Omental fat pad (tissue), 4 donors: ENCODE results near the gene LMAN2. TPM values are rescaled to one million over a fixed set of nuclear protein-coding genes. Genes with fewer than 3 reads are reported as not detected.

ENCODE experiments used
- ATAC-seq: fragments of 150-250 bp; one replicate; pipeline ENCODE4 v1.9.1; 2016; ENCODE audit warnings: mild to moderate bottlenecking, moderate library complexity; ENCODE audit not compliant: low FRiP score
- DNase-seq: peaks from one replicate; pipeline ENCODE4 v3.0.0-alpha.2; 2019; ENCODE audit warnings: low spot score
- CTCF ChIP-seq, 3 donors: fragments of 450-650 bp; IDR thresholded peaks; one replicate each; pipeline ENCODE4 v1.5.1; 2016 to 2017; ENCODE audit warnings: antibody characterized with exemption in 3 of 3, mild to moderate bottlenecking in 3 of 3, moderate library complexity in 2 of 3
- total RNA-seq, 4 donors: library from RNA; depleted of rRNA; stranded (reverse); fragments of >200 nt; gene quantifications; one replicate each; pipeline ENCODE4 v1.1.0, GENCODE V29; 2016

The LMAN2 gene
- total RNA-seq, 4 donors from 2014 or later = 129 to 164 (median 144) TPM

- DNase-seq (no peak), ATAC-seq (no peak)
- no peak for TF ChIP-seq CTCF (IDR thresholded peaks at IDR 0.05)
Observed at GRCh38 chr5:177386542-177386941, 35.1 kb upstream of the LMAN2 start.

- DNase-seq (no peak), ATAC-seq (no peak)
- no peak for TF ChIP-seq CTCF (IDR thresholded peaks at IDR 0.05)
Observed at GRCh38 chr5:177385720-177386119, 34.3 kb upstream of the LMAN2 start.

- ATAC-seq (no peak), DNase-seq (no peak)
- no peak for TF ChIP-seq CTCF (IDR thresholded peaks at IDR 0.05)
Observed at GRCh38 chr5:177384134-177384533, 32.7 kb upstream of the LMAN2 start, which contains the start of gene SLC34A1. SLC34A1 (plus strand) TSS chr5:177384434; CDS start chr5:177385742, 1,308 bp downstream.

- TF ChIP-seq CTCF (IDR thresholded peaks at IDR 0.05) = no peak
- no peak for DNase-seq
- no peak for ATAC-seq
Observed at GRCh38 chr5:177383181-177383580, 31.7 kb upstream of the LMAN2 start.

- DNase-seq = no peak
- ATAC-seq = peak; percentile 72
Observed at GRCh38 chr5:177382423-177383029, 31.1 kb upstream of the LMAN2 start.

GRCh38 chr5:177380805-177381126, 29.3 kb upstream of the LMAN2 start:
- ATAC-seq (no peak), DNase-seq (no peak)
- no peak for TF ChIP-seq CTCF (IDR thresholded peaks at IDR 0.05)

More at GRCh38 chr5:177382423-177383029, 31.1 kb upstream of the LMAN2 start:
- TF ChIP-seq CTCF (IDR thresholded peaks at IDR 0.05) = no peak
